T-helper 17 cell (primary cell): ENCODE measurements around the gene FIBCD1. TPM values are rescaled to one million over a fixed set of nuclear protein-coding genes. Genes with fewer than 3 reads are reported as not detected.
"Not testable (repeated sequence)": the region's sequence is repeated elsewhere in the genome, so short reads cannot be mapped to it uniquely, and the experiment has no call there.

Experiments
- ATAC-seq: fragments of 150-1000 bp; cut with Tn5 transposase; 2 replicates; pipeline ENCODE4 v1.10.0; 2021; ENCODE audit warnings: mild to moderate bottlenecking, moderate library complexity
- DNase-seq, 3 donors: peaks; one replicate each; pipeline versions ENCODE4 v3.0.0 to v3.0.0-alpha.2; 2020 to 2021
- H3K9me3 ChIP-seq: one replicate; pipeline ENCODE4 v1.7.0; 2013; ENCODE audit warnings: low read length, mild to moderate bottlenecking; ENCODE audit not compliant: control insufficient read depth, poor library complexity, severe bottlenecking
- H3K27ac Mint-ChIP-seq: one replicate; pipeline ENCODE4 v1.8.0; 2022; ENCODE audit warnings: mild to moderate bottlenecking, moderate library complexity, mixed read lengths
- H3K27me3 Mint-ChIP-seq: one replicate; pipeline ENCODE4 v1.8.0; 2022; ENCODE audit warnings: mixed read lengths
- H3K36me3 Mint-ChIP-seq: one replicate; pipeline ENCODE4 v1.8.0; 2022; ENCODE audit warnings: low read depth, mixed read lengths
- H3K4me1 Mint-ChIP-seq: one replicate; pipeline ENCODE4 v1.8.0; 2022; ENCODE audit warnings: mild to moderate bottlenecking, mixed read lengths
- H3K4me3 Mint-ChIP-seq: one replicate; pipeline ENCODE4 v1.8.0; 2022; ENCODE audit warnings: mild to moderate bottlenecking, moderate library complexity, mixed read lengths
- total RNA-seq, 4 donors: library from RNA in 2 of 4; stranded (reverse) in 2 of 4; gene quantifications; one replicate each; pipeline ENCODE4 v1.2.3 and lab custom pipeline; 2022 to 2026

The FIBCD1 gene
- total RNA-seq, 2 donors from 2014 or later = not detected

- Mint-ChIP-seq H3K27me3 (peaks cover 7% of the 10 kb centered on the region), H3K27ac (no peak overlapping the region), H3K36me3 (no peaks in the 10 kb centered on the region), H3K4me3 (no peak overlapping the region), H3K4me1 (no peaks in the 10 kb centered on the region)
- H3K9me3 ChIP-seq = no peaks in the 10 kb centered on the region
- no peak for DNase-seq
- ATAC-seq = no peak
These were observed 24.5 kb downstream of the FIBCD1 start for GRCh38 chr9:130914417-130915095.

- no peaks in the 10 kb centered on the region for H3K9me3 ChIP-seq
- no peak overlapping the region for H3K4me3 Mint-ChIP-seq
- H3K4me1 Mint-ChIP-seq = no peaks in the 10 kb centered on the region
- ATAC-seq = no peak
- peaks cover 7% of the 10 kb centered on the region for H3K27me3 Mint-ChIP-seq
- H3K27ac Mint-ChIP-seq = no peak overlapping the region
- H3K36me3 Mint-ChIP-seq = no peaks in the 10 kb centered on the region
- DNase-seq = no peak
These were observed 25.2 kb downstream of the FIBCD1 start for GRCh38 chr9:130913599-130914416.

- ATAC-seq (no peak), DNase-seq (no peak)
- no peak overlapping the region for H3K4me3 Mint-ChIP-seq
- no peaks in the 10 kb centered on the region for H3K4me1 Mint-ChIP-seq
- H3K36me3 Mint-ChIP-seq = no peaks in the 10 kb centered on the region
- no peak overlapping the region for H3K27ac Mint-ChIP-seq
- H3K9me3 ChIP-seq = no peaks in the 10 kb centered on the region
- H3K27me3 Mint-ChIP-seq = peaks cover 7% of the 10 kb centered on the region
These were observed 26.0 kb downstream of the FIBCD1 start for GRCh38 chr9:130912932-130913598.

- ATAC-seq (no peak), DNase-seq (no peak)
- Mint-ChIP-seq H3K36me3 (no peaks in the 10 kb centered on the region), H3K4me3 (no peak overlapping the region), H3K27ac (no peak overlapping the region), H3K4me1 (no peaks in the 10 kb centered on the region), H3K27me3 (no peaks in the 10 kb centered on the region)
- H3K9me3 ChIP-seq = no peaks in the 10 kb centered on the region
These were observed 27.6 kb downstream of the FIBCD1 start for GRCh38 chr9:130911254-130912049.

DNA sequence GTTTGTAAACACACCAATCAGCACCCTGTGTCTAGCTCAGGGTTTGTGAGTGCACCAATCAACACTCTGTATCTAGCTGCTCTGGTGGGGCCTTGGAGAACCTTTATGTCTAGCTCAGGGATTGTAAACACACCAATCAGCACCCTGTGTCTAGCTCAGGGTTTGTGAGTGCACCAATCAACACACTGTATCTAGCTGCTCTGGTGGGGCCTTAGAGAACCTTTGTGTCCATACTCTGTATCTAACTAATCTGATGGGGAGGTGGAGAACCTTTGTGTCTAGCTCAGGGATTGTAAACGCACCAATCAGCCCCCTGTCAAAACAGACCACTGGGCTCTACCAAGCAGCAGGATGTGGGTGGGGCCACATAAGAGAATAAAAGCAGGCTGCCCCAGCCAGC lies 28.4 kb downstream of the FIBCD1 start:
- not testable (repeated sequence) for DNase-seq

DNA sequence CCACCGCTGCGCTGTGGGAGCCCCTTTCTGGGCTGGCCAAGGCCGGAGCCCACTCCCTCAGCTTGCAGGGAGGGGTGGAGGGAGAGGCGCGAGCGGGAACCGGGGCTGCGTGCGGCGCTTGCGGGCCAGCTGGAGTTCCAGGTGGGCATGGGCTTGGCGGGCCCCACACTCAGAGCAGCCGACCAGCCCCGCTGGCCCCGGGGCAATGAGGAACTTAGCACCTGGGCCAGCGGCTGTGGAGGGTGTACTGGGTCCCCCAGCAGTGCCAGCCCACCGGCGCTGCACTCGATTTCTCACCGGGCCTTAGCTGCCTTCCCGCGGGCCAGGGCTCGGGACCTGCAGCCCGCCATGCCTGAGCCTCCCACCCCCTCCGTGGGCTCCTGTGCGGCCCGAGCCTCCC lies 29.0 kb downstream of the FIBCD1 start:
- ATAC-seq, H3K27ac Mint-ChIP-seq, H3K4me3 Mint-ChIP-seq, H3K9me3 ChIP-seq, H3K4me1 Mint-ChIP-seq, H3K36me3 Mint-ChIP-seq, H3K27me3 Mint-ChIP-seq, DNase-seq: not testable (repeated sequence)

More for the DNA sequence above, 28.4 kb downstream of the FIBCD1 start:
- H3K4me1 Mint-ChIP-seq, H3K4me3 Mint-ChIP-seq, H3K36me3 Mint-ChIP-seq, H3K9me3 ChIP-seq, H3K27ac Mint-ChIP-seq, H3K27me3 Mint-ChIP-seq, ATAC-seq: not testable (repeated sequence)

GRCh38 chr9:130908878-130909355 lies 30.1 kb downstream of the FIBCD1 start:
- Mint-ChIP-seq H3K27ac (no peak overlapping the region), H3K4me1 (no peaks in the 10 kb centered on the region), H3K36me3 (no peaks in the 10 kb centered on the region), H3K27me3 (peaks cover 4% of the 10 kb centered on the region), H3K4me3 (no peak overlapping the region)
- DNase-seq = no peak
- ATAC-seq = no peak
- H3K9me3 ChIP-seq = no peaks in the 10 kb centered on the region

- H3K27ac Mint-ChIP-seq = no peak overlapping the region
- ATAC-seq (no peak), DNase-seq (no peak)
- H3K27me3 Mint-ChIP-seq = peaks cover 10% of the 10 kb centered on the region
- H3K4me3 Mint-ChIP-seq = no peak overlapping the region
- no peaks in the 10 kb centered on the region for H3K36me3 Mint-ChIP-seq
- no peaks in the 10 kb centered on the region for H3K4me1 Mint-ChIP-seq
- H3K9me3 ChIP-seq = no peaks in the 10 kb centered on the region
These were observed 30.7 kb downstream of the FIBCD1 start for GRCh38 chr9:130908146-130908877.

- H3K9me3 ChIP-seq = no peaks in the 10 kb centered on the region
- Mint-ChIP-seq H3K36me3 (no peaks in the 10 kb centered on the region), H3K27ac (no peak overlapping the region), H3K4me3 (no peak overlapping the region), H3K27me3 (peaks cover 10% of the 10 kb centered on the region), H3K4me1 (no peaks in the 10 kb centered on the region)
- ATAC-seq = no peak
- DNase-seq = no peak
These were observed 32.2 kb downstream of the FIBCD1 start for GRCh38 chr9:130906735-130907416.

- no peaks in the 10 kb centered on the region for H3K4me1 Mint-ChIP-seq
- H3K36me3 Mint-ChIP-seq = no peaks in the 10 kb centered on the region
- no peak overlapping the region for H3K27ac Mint-ChIP-seq
- no peak overlapping the region for H3K4me3 Mint-ChIP-seq
- H3K27me3 Mint-ChIP-seq = peaks cover 10% of the 10 kb centered on the region
- DNase-seq (no peak), ATAC-seq (no peak)
- H3K9me3 ChIP-seq = no peaks in the 10 kb centered on the region
These were observed 32.9 kb downstream of the FIBCD1 start for GRCh38 chr9:130905902-130906734.

GRCh38 chr9:130905125-130905901 lies 33.7 kb downstream of the FIBCD1 start:
- no peak for DNase-seq
- H3K27me3 Mint-ChIP-seq = peaks cover 10% of the 10 kb centered on the region

More at GRCh38 chr9:130905125-130905901, 33.7 kb downstream of the FIBCD1 start:
- Mint-ChIP-seq H3K36me3 (no peaks in the 10 kb centered on the region), H3K4me3 (no peak overlapping the region), H3K4me1 (no peaks in the 10 kb centered on the region), H3K27ac (no peak overlapping the region)
- H3K9me3 ChIP-seq = no peaks in the 10 kb centered on the region
- no peak for ATAC-seq
